H1 (cell line): Measurements from ENCODE around the gene GTF2F2. TPM values are rescaled to one million over a fixed set of nuclear protein-coding genes. Genes with fewer than 3 reads are reported as not detected.

Experiments used
- CTCF ChIA-PET: fragments of 300-600 bp; sonication (Branson Sonifier 250); formaldehyde crosslinking; loops from one replicate; lab custom pipeline; 2021; ENCODE audit not compliant: partially characterized antibody; lab: Charles Lee
- POLR2A ChIA-PET: fragments of 300-600 bp; sonication (Branson Sonifier 250); formaldehyde crosslinking; loops from one replicate; lab custom pipeline; 2021; ENCODE audit warnings: inconsistent platforms; ENCODE audit not compliant: partially characterized antibody; lab: Charles Lee
- DNase-seq, 2 experiments: peaks; one replicate each; pipeline versions ENCODE4 v3.0.0 to v3.0.0-alpha.2; 2010 to 2022; ENCODE audit warnings: low spot score in 2 of 2, low read depth in 1 of 2, mixed read lengths in 1 of 2
- FAIRE-seq: peaks from 2 replicates; lab custom pipeline; 2011; peaks lifted over from hg19 to GRCh38; lab: Jason Lieb, UNC
- H2AFZ ChIP-seq: 2 replicates; pipeline ENCODE4 v1.8.1; 2012; ENCODE audit warnings: low read length, inconsistent platforms
- H2AK5ac ChIP-seq: 2 replicates; pipeline ENCODE4 v1.6.1; 2013; ENCODE audit warnings: low read depth, low read length
- H2BK120ac ChIP-seq: replicated peaks from 2 replicates; pipeline ENCODE3; 2013; ENCODE audit warnings: low read depth, low read length, inconsistent platforms
- H2BK12ac ChIP-seq: 2 replicates; pipeline ENCODE4 v1.6.1; 2013; ENCODE audit warnings: low read depth, low read length
- H2BK15ac ChIP-seq: 2 replicates; pipeline ENCODE4 v1.6.1; 2013; ENCODE audit warnings: low read length
- H2BK20ac ChIP-seq: 2 replicates; pipeline ENCODE4 v1.6.1; 2013; ENCODE audit warnings: low read length
- H2BK5ac ChIP-seq: 2 replicates; pipeline ENCODE4 v1.6.1; 2013; ENCODE audit warnings: low read depth, low read length
- H3K14ac ChIP-seq: 2 replicates; pipeline ENCODE4 v1.6.1; 2013; ENCODE audit warnings: inconsistent platforms; ENCODE audit not compliant: insufficient read length
- H3K18ac ChIP-seq: 2 replicates; pipeline ENCODE4 v1.6.1; 2013; ENCODE audit warnings: low read length; ENCODE audit errors: extremely low read depth
- H3K23ac ChIP-seq: 2 replicates; pipeline ENCODE4 v1.6.1; 2013; ENCODE audit warnings: inconsistent platforms; ENCODE audit not compliant: insufficient read length
- H3K23me2 ChIP-seq: 2 replicates; pipeline ENCODE4 v1.6.1; 2013; ENCODE audit warnings: low read depth, low read length
- H3K27ac ChIP-seq: 2 replicates; pipeline ENCODE4 v1.6.1; 2011; ENCODE audit warnings: low read depth, low read length, inconsistent platforms
- H3K27me3 ChIP-seq, 4 experiments: replicated peaks in 1 of 4; 1 replicate in 1 of 4; 2 replicates in 3 of 4; pipeline versions ENCODE4 v1.6.1 to v1.8.1; 2011 to 2013; ENCODE audit warnings: low read length in 3 of 4, mild to moderate bottlenecking in 3 of 4, inconsistent platforms in 2 of 4, mixed read lengths in 2 of 4, moderate library complexity in 1 of 4; ENCODE audit not compliant: control insufficient read depth in 3 of 4, insufficient read depth in 3 of 4; ENCODE audit errors: extremely low read depth in 1 of 4
- H3K36me3 ChIP-seq, 4 experiments: 2 replicates each; pipeline versions ENCODE4 v1.6.1 to v1.8.1; 2011 to 2013; ENCODE audit warnings: mild to moderate bottlenecking in 4 of 4, low read length in 3 of 4, moderate library complexity in 2 of 4, control low read depth in 1 of 4, inconsistent platforms in 1 of 4; ENCODE audit not compliant: insufficient read depth in 4 of 4, control insufficient read depth in 2 of 4
- H3K4ac ChIP-seq: replicated peaks from 2 replicates; pipeline ENCODE3; 2013; ENCODE audit warnings: low read length, low read depth, mixed read lengths, inconsistent platforms; ENCODE audit not compliant: insufficient read length
- H3K4me1 ChIP-seq, 4 experiments: replicated peaks in 1 of 4; 1 replicate in 1 of 4; 2 replicates in 3 of 4; pipeline versions ENCODE4 v1.6.1 to v1.8.1; 2011 to 2013; ENCODE audit warnings: low read length in 3 of 4, inconsistent platforms in 2 of 4, mixed read lengths in 1 of 4; ENCODE audit not compliant: insufficient read depth in 4 of 4, control insufficient read depth in 3 of 4
- H3K4me2 ChIP-seq, 2 experiments: 2 replicates each; pipeline versions ENCODE4 v1.6.1 to v1.8.1; 2011 to 2013; ENCODE audit warnings: low read depth in 2 of 2, low read length in 2 of 2, control low read depth in 1 of 2, inconsistent platforms in 1 of 2, mild to moderate bottlenecking in 1 of 2; ENCODE audit not compliant: insufficient read depth in 1 of 2
- H3K4me3 ChIP-seq, 4 experiments: fragments of 200-600, 300-600 bp in 1 of 4; sonication (generic), shearing (Covaris generic), sonication (Bioruptor Twin) in 1 of 4; 2 replicates each; pipeline versions ENCODE4 v1.5.1 to v1.8.1; 2011 to 2016; ENCODE audit warnings: low read length in 4 of 4, low read depth in 3 of 4, control low read depth in 2 of 4, inconsistent platforms in 2 of 4, mild to moderate bottlenecking in 2 of 4, mixed read lengths in 1 of 4, moderate library complexity in 1 of 4; ENCODE audit not compliant: insufficient read depth in 2 of 4; ENCODE audit errors: extremely low read depth in 1 of 4
- H3K56ac ChIP-seq: replicated peaks from 2 replicates; pipeline ENCODE3; 2013; ENCODE audit warnings: low read depth, mild to moderate bottlenecking, mixed read lengths, low read length, inconsistent platforms; ENCODE audit not compliant: insufficient read length
- H3K79me1 ChIP-seq: 2 replicates; pipeline ENCODE4 v1.6.1; 2013; ENCODE audit warnings: low read depth, low read length, control low read depth
- H3K79me2 ChIP-seq, 2 experiments: 2 replicates each; pipeline versions ENCODE4 v1.6.1 to v1.8.1; 2012 to 2013; ENCODE audit warnings: low read length in 2 of 2, mild to moderate bottlenecking in 2 of 2, inconsistent platforms in 1 of 2; ENCODE audit not compliant: insufficient read depth in 2 of 2, control insufficient read depth in 1 of 2
- H3K9ac ChIP-seq, 4 experiments: replicated peaks in 1 of 4; 1 replicate in 1 of 4; 2 replicates in 3 of 4; pipeline versions ENCODE4 v1.6.1 to v1.8.1; 2011 to 2013; ENCODE audit warnings: low read depth in 3 of 4, low read length in 3 of 4, control low read depth in 2 of 4, mild to moderate bottlenecking in 2 of 4, moderate library complexity in 2 of 4, inconsistent platforms in 1 of 4; ENCODE audit errors: extremely low read depth in 1 of 4
- H3K9me3 ChIP-seq, 2 experiments: 2 replicates each; pipeline versions ENCODE4 v1.6.1 to v1.8.1; 2012 to 2013; ENCODE audit warnings: mild to moderate bottlenecking in 2 of 2, moderate library complexity in 2 of 2, control low read depth in 1 of 2, inconsistent platforms in 1 of 2, low read depth in 1 of 2, low read length in 1 of 2, mixed read lengths in 1 of 2; ENCODE audit not compliant: insufficient read depth in 2 of 2
- H4K20me1 ChIP-seq, 2 experiments: replicated peaks in 1 of 2; 2 replicates each; pipeline versions ENCODE3 to v1.8.1; 2011 to 2013; ENCODE audit warnings: inconsistent platforms in 2 of 2, low read length in 2 of 2, mild to moderate bottlenecking in 1 of 2; ENCODE audit not compliant: insufficient read depth in 2 of 2, control insufficient read depth in 1 of 2
- H4K5ac ChIP-seq: 2 replicates; pipeline ENCODE4 v1.6.1; 2013; ENCODE audit warnings: low read length, low read depth, mixed read lengths, inconsistent platforms; ENCODE audit not compliant: insufficient read length
- H4K8ac ChIP-seq: 2 replicates; pipeline ENCODE4 v1.8.0; 2013; ENCODE audit warnings: mild to moderate bottlenecking, moderate library complexity, low read length, inconsistent platforms; ENCODE audit not compliant: insufficient read depth; ENCODE audit errors: extremely low read depth
- H4K91ac ChIP-seq: replicated peaks from 2 replicates; pipeline ENCODE3; 2013; ENCODE audit warnings: low read length, mixed read lengths, inconsistent platforms; ENCODE audit not compliant: insufficient read length
- ATF3 ChIP-seq: IDR thresholded peaks from 2 replicates; pipeline ENCODE4 v1.6.1; 2011; ENCODE audit warnings: low read depth, mild to moderate bottlenecking, low read length; ENCODE audit not compliant: insufficient read depth
- CBX5 ChIP-seq: fragments of 300-800, 300-1000 bp; sonication (generic); IDR thresholded peaks from 2 replicates; pipeline ENCODE4 v1.7.1; 2016; ENCODE audit warnings: antibody characterized with exemption, low read length, low read depth
- CBX8 ChIP-seq: fragments of 300-800, 300-1000 bp; sonication (generic); IDR thresholded peaks from 2 replicates; pipeline ENCODE4 v1.7.1; 2016; ENCODE audit warnings: low read depth, low read length, borderline replicate concordance
- CTCF ChIP-seq, 3 experiments: IDR thresholded peaks; 1 replicate in 2 of 3; 2 replicates in 1 of 3; pipeline versions ENCODE4 v1.5.1 to v1.6.1; 2011; ENCODE audit warnings: low read length in 3 of 3, mild to moderate bottlenecking in 3 of 3, inconsistent platforms in 2 of 3, low read depth in 1 of 3, moderate library complexity in 1 of 3; ENCODE audit not compliant: insufficient read depth in 1 of 3; ENCODE audit errors: control extremely low read depth in 1 of 3
- JUND ChIP-seq: IDR thresholded peaks from 2 replicates; pipeline ENCODE4 v1.6.1; 2011; ENCODE audit warnings: mild to moderate bottlenecking, improper control_type of control experiment, low read length
- MAFK ChIP-seq: IDR thresholded peaks from 2 replicates; pipeline ENCODE4 v1.6.1; 2012; ENCODE audit warnings: low read depth, mild to moderate bottlenecking, improper control_type of control experiment, low read length
- NANOG ChIP-seq: IDR thresholded peaks from 2 replicates; pipeline ENCODE4 v1.6.1; 2011; ENCODE audit warnings: low read length, low read depth, mild to moderate bottlenecking, inconsistent platforms; ENCODE audit not compliant: insufficient read depth, poor library complexity, severe bottlenecking
- POLR2AphosphoS5 ChIP-seq: IDR thresholded peaks from 2 replicates; pipeline ENCODE4 v1.6.1; 2011; ENCODE audit warnings: low read depth, low read length
- TBP ChIP-seq: IDR thresholded peaks from 2 replicates; pipeline ENCODE4 v1.6.1; 2011; ENCODE audit warnings: low read depth, low read length, improper control_type of control experiment
- polyA plus RNA-seq, 7 experiments: library from polyadenylated mRNA; depleted of rRNA in 3 of 7; stranded (reverse) in 5 of 7; unstranded in 2 of 7; fragments of >200 nt in 5 of 7; fragments of 200-250 nt in 2 of 7; gene quantifications; 1 replicate in 5 of 7; 2 replicates in 1 of 7; 4 replicates in 1 of 7; pipeline versions ENCODE4 v1.2.1 to v1.2.3, GENCODE V29; 2011 to 2013; ENCODE audit warnings: missing spikeins in 2 of 7, mixed read lengths in 2 of 7
- total RNA-seq: library from RNA; stranded (reverse); fragmentation: NEBNext Ultra II Directional; extraction: Animal tissue kit (Norgen Biotek cat#: 25700); gene quantifications from 2 replicates; pipeline ENCODE4 v1.2.1, GENCODE V29; 2021
- TF ChIP-seq, protein P1 (sequence below): IDR thresholded peaks from 2 replicates; pipeline ENCODE4 v1.6.1; 2012; ENCODE audit warnings: low read length, inconsistent platforms

Gene GTF2F2
- total and polyA plus RNA-seq, 2 of the 8 experiments (the other 6 are each of a cell fraction or from before 2014, with no cell fraction given): 10.8 to 31.1 TPM

DNA sequence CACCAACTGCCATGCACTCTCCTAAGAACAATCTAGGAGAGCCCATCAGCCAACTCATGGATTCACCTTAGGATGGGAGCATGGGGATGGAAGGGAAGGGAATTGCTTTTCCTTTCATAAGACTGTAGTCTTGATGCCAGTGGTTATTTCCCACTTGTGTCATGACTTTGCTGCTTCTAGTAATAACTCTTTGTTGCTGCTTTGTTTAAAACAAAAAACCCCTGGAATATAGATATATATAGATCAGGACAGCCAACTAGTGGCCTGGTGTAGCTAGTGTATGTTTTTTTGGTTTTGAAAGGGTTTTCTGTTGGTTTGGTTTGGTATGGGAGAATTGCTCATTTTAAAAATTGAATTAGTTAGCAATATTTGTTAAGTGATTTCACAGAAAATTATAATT lies 119.8 kb downstream of the GTF2F2 start:
- Histone ChIP-seq H2BK120ac (no peak overlapping the region), H3K9ac (no peak overlapping the region), H3K23ac (no peak overlapping the region), H2BK20ac (no peak overlapping the region), H2BK15ac (no peak overlapping the region), H3K23me2 (no peaks in the 10 kb centered on the region), H3K4me2 (no peak overlapping the region), H4K5ac (no peak overlapping the region), H3K56ac (no peak overlapping the region), H3K27ac (no peak overlapping the region), H2AK5ac (no peak overlapping the region), H2BK12ac (no peak overlapping the region), H3K27me3 (no peaks in the 10 kb centered on the region), H4K91ac (no peak overlapping the region), H2BK5ac (no peak overlapping the region), H4K8ac (no peak overlapping the region), H3K79me1 (no peaks in the 10 kb centered on the region), H2AFZ (no peak overlapping the region), H3K4me3 (no peak overlapping the region), H3K4me1 (peaks cover 0 to 5% (median 0%) of the 10 kb centered on the region in 4 experiments; a peak in 1 of 7 replicates), H3K18ac (no peak overlapping the region), H3K79me2 (no peaks in the 10 kb centered on the region), H3K9me3 (no peaks in the 10 kb centered on the region), H4K20me1 (no peaks in the 10 kb centered on the region), H3K4ac (no peak overlapping the region), H3K14ac (no peak overlapping the region), H3K36me3 (no peaks in the 10 kb centered on the region)
- no peak for DNase-seq
- ChIA-PET POLR2A (no interaction called here), CTCF (interaction anchor here (0.7 to 2.6 kb wide), 12 partner anchors 9 to 567 kb away, joined by 3 to 8 read pairs (median 4); no protein-coding TSS in a partner anchor)
- FAIRE-seq: no peak
- TF ChIP-seq CBX5 (no peak), NANOG (no peak), MAFK (no peak), JUND (no peak), POLR2AphosphoS5 (no peak), CTCF (IDR thresholded peaks at IDR 0.05; ENCODE audit: control extremely low read depth in 1 of 3, insufficient read depth in 1 of 3, low read depth in 1 of 3, low read length in 3 of 3) (no peak), ATF3 (no peak), CBX8 (no peak), TBP (no peak)
- TF ChIP-seq, protein P1, sequence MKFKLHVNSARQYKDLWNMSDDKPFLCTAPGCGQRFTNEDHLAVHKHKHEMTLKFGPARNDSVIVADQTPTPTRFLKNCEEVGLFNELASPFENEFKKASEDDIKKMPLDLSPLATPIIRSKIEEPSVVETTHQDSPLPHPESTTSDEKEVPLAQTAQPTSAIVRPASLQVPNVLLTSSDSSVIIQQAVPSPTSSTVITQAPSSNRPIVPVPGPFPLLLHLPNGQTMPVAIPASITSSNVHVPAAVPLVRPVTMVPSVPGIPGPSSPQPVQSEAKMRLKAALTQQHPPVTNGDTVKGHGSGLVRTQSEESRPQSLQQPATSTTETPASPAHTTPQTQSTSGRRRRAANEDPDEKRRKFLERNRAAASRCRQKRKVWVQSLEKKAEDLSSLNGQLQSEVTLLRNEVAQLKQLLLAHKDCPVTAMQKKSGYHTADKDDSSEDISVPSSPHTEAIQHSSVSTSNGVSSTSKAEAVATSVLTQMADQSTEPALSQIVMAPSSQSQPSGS: no peak
